Coronary artery (tissue), 2 donors: ENCODE data around the gene KRR1.

Source experiments
- DNase-seq: peaks from one replicate; pipeline ENCODE4 v3.0.0-alpha.2; 2017; ENCODE audit warnings: low spot score
- H3K27ac ChIP-seq, 2 donors: fragments of 200-600 bp; sonication (generic); one replicate each; pipeline ENCODE4 v1.5.1; 2016 to 2019
- H3K4me3 ChIP-seq: fragments of 200-600 bp; sonication (generic); 2 replicates; pipeline ENCODE4 v1.5.1; 2016; ENCODE audit warnings: mild to moderate bottlenecking, moderate library complexity
- TF ChIP-seq, protein P1 (sequence below): fragments of 200-600 bp; sonication (generic); IDR thresholded peaks from one replicate; pipeline ENCODE4 v1.5.1; 2019; ENCODE audit warnings: antibody characterized with exemption

The KRR1 gene

DNA sequence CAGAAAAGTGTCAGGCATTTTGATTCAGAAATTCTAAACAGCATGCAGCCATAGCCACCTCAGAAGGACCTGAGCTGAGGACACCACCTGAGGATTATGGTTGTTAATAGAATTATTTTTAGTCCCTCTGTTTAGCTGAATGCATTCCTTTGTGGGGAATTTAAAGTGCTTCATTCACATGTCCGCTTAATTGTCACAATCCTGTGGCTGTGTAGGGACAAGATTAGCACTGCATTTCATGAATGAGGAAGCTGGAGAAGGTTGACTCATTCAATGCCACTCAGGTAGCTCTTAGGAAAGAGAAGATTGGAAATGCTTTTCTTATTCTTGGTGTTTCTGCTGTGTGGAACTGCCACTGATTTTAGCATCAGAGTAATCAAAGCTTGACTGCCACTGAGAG is 42.0 kb upstream of the KRR1 start:
- TF ChIP-seq, protein P1, sequence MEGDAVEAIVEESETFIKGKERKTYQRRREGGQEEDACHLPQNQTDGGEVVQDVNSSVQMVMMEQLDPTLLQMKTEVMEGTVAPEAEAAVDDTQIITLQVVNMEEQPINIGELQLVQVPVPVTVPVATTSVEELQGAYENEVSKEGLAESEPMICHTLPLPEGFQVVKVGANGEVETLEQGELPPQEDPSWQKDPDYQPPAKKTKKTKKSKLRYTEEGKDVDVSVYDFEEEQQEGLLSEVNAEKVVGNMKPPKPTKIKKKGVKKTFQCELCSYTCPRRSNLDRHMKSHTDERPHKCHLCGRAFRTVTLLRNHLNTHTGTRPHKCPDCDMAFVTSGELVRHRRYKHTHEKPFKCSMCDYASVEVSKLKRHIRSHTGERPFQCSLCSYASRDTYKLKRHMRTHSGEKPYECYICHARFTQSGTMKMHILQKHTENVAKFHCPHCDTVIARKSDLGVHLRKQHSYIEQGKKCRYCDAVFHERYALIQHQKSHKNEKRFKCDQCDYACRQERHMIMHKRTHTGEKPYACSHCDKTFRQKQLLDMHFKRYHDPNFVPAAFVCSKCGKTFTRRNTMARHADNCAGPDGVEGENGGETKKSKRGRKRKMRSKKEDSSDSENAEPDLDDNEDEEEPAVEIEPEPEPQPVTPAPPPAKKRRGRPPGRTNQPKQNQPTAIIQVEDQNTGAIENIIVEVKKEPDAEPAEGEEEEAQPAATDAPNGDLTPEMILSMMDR = no peak
- DNase-seq = no peak
- no peak overlapping the region for H3K4me3 ChIP-seq
- no peak overlapping the region for H3K27ac ChIP-seq

DNA sequence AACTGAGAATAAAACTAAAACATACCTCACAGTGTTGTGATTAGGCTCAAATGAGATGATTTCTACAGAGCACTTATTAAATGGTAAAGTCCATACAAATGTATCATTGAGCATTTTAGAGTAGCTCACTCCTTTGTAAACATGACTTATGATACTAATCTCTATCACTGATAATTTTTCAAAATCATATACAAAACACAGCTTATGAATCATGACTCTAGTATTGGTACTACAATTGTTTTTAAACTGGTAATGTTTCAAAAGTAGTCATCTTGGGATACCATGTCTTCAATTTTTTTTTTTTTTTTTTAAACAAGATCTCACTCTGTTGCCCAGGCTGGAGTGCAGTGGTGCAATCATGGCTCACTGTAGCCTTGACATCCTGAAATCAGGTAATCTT is 40.1 kb upstream of the KRR1 start:
- DNase-seq = no peak
- Histone ChIP-seq H3K4me3 (no peak overlapping the region), H3K27ac (no peak overlapping the region)
- TF ChIP-seq, protein P1 = no peak

DNA sequence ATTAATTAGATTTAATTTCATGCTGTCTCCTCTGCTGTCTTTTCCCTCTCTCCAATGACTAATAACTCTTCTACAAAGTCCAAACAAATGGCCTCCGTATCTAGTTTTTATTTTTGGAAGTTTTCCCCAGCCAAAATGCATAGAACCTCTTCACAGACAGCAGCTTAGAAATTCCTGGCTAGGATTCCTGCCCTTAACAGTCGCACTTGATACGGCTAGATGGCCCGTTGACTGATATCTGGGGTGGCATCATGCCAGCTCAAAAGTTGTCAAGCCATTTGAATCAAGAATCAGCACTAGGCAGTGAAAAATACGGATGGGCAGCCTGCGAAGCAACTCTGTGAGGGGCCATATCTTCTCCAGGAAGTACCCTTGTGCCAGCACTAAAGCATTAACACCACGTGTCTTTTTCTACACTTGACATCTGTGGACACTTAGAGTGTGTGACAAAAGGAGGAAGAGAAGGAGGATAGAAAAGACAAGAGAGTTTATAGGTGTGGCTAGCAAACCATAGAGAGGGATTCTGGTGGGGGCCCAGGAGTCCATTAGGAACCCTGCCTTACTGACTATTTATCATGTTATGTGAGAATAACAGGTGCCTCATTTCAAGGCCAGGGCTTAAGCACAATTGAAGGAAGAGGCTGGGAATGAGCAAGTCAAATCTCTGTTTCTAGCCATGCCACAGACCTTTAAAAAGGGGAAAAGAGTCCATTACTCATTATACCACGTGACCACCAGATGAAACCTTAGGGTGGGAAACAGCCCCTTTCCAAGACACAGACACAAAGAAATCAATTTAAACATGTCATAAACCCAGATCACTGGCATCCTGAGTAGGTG is 39.2 kb upstream of the KRR1 start:
- Histone ChIP-seq H3K4me3 (peak overlapping the region; percentile 32), H3K27ac (no peak overlapping the region)
- no peak for DNase-seq
- TF ChIP-seq, protein P1 = no peak

DNA sequence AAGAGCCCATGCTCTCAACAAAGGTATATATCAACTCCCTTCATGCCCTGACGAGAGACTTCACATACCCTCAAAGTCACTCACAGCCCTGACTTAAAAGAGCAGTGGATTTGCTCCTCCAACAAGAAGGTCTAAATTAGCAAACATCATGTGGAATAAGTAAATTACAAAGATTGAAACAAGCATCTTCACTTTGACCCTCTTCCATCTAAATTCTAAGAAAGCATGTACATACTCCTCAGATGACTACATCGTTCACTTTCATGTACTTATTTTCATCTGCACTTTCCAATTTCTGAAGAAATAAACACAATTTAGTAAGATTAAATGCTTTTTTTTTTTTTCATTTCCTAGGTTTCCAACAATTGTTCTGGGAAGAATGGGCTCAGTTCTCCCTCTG is 38.6 kb upstream of the KRR1 start:
- H3K27ac ChIP-seq = no peak overlapping the region
- TF ChIP-seq, protein P1 = no peak
- DNase-seq = no peak
- no peak overlapping the region for H3K4me3 ChIP-seq

DNA sequence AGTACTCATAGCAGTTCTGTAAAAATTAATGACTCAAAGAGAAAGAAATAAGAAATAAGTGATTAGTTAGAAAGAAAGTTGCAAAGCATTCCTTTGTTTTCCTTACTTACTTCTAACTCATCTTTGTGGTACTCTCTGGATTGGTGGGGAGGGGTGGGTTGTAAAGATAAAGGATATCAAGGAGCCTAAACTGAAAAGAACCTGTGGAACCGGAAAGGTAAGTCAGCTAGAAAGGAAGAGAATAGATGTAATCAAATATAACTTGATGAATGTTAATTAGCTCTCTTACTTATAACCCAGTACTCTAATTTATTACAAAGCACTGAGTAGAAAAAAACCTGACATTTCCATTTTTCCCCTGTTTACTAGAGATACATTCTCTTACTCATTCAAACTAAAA is 37.5 kb upstream of the KRR1 start:
- no peak for DNase-seq
- TF ChIP-seq, protein P1 = no peak

DNA sequence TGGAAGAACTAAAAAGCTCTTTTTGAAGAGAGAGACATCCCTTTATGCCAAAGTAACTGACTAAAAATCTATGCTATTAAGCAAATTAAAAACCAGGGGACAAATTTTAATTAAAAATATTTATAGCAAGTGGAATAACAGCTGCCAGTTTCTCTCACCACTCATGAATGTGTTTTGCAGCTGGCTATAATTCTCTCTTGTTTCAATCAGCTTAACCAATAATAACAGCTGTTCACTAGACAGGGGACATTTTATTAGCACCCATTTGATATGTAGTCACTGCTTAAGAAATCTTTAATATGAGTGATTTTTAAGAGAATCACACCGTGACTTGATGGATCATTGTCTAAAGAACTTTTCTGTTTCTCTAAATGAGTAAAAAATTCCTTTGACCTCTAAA is 34.2 kb upstream of the KRR1 start:
- no peak for DNase-seq
- H3K27ac ChIP-seq = no peak overlapping the region
- TF ChIP-seq, protein P1 = no peak
- no peak overlapping the region for H3K4me3 ChIP-seq

More for the DNA sequence above, 37.5 kb upstream of the KRR1 start:
- Histone ChIP-seq H3K27ac (no peak overlapping the region), H3K4me3 (no peak overlapping the region)

DNA sequence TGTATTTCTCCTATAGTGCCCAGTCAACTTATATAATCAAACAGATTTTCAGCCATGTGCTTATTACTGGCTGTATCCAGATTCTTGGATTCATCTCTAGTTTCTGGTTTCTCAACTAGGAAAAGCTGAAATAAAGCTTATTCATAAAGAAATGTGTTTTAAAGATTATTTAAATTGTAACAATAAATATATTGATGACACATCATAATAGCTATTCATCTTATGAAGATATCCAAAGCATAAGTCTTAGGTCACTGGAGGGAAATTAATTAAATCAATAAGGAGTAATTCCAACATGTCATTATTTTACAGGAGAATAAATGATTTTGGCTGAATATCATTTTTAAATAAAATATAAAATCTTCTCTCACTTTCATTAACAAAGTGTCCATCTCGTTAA is 32.1 kb upstream of the KRR1 start:
- DNase-seq = no peak
- no peak overlapping the region for H3K4me3 ChIP-seq
- no peak overlapping the region for H3K27ac ChIP-seq
- TF ChIP-seq, protein P1 = no peak
